ENCODE measurements around the gene TJP1. TPM values are rescaled to one million over a fixed set of nuclear protein-coding genes. Genes with fewer than 3 reads are reported as not detected.
"Not testable (repeated sequence)": the region's sequence is repeated elsewhere in the genome, so short reads cannot be mapped to it uniquely, and the experiment has no call there.

Gene TJP1
- total and polyA plus RNA-seq, 2 experiments from 2014 or later: 39.2 to 51.2 TPM

DNA sequence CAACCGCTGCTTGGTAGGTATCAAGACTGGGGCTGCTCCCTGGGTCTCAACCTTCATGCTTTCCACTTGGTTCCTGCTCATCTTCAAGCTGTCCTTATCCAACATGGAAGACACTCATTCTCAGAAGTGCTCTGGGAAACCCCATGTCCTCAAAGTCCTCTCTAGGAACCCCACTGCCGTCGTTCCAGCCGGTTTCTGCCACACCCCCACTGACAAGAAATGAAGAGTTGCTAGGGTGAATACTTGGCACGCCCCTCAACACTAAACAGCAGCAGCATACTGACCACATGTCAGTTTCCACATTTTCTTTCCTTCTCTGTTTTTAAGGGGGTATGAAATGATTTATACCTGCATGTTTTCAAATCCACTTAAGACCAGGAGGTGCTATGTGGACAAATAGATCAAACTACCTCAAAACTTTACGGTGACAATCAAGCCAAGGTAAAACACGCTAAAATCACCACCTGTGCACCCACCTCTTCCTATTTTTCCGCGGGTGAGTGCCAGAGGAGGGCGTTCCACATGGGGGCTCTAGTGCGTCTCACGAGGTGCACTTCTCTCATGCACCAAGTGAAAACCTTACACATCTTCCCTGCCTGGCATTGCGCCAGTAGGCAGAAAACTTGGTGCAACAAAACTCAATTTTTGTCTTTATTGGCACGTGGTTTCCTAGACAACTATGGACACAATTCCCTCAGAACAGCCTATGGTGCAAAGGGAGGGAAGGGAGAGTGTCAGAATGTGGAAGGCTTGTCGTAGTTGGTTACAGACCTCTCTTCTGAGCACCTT lies 125.1 kb downstream of the TJP1 start:
- Histone ChIP-seq H3K4me1 (ENCODE audit: insufficient read depth) (peaks cover 9% of the 10 kb centered on the region), H3K9me2 (ENCODE audit: insufficient read depth) (no peaks in the 10 kb centered on the region), H3K79me2 (ENCODE audit: insufficient read depth) (no peaks in the 10 kb centered on the region), H3F3A (ENCODE audit: insufficient read depth) (peaks cover 22% of the 10 kb centered on the region; the same call in 1 of the 2 replicates), H2AFZ (no peak overlapping the region), H3K27ac (no peak overlapping the region), H4K20me1 (ENCODE audit: insufficient read depth) (no peaks in the 10 kb centered on the region), H3K9me3 (ENCODE audit: low read depth) (no peaks in the 10 kb centered on the region), H3K4me3 (no peak overlapping the region), H3K4me2 (ENCODE audit: unreplicated experiment) (no peak overlapping the region), H3K36me3 (ENCODE audit: low read depth) (peaks cover 42% of the 10 kb centered on the region), H3K27me3 (replicated peaks; ENCODE audit: insufficient read depth) (no peaks in the 10 kb centered on the region), H3K9ac (no peak overlapping the region)
- TF ChIP-seq EZH2 (IDR thresholded peaks at IDR 0.05; ENCODE audit: insufficient read depth, poor library complexity, severe bottlenecking) (no peak), EZH2phosphoT487 (IDR thresholded peaks at IDR 0.05; ENCODE audit: insufficient read depth, low read depth) (no peak)
- in situ Hi-C loops (cut with MboI): no loop called here
- no peak for DNase-seq
- 84 to 88% methylated on average over 15 of the region's 15 CpGs for WGBS, 2 experiments (ENCODE audit: low coverage in 1 of 2, low lambda C conversion rate in 2 of 2, missing lambda C conversion rate in 2 of 2)

DNA sequence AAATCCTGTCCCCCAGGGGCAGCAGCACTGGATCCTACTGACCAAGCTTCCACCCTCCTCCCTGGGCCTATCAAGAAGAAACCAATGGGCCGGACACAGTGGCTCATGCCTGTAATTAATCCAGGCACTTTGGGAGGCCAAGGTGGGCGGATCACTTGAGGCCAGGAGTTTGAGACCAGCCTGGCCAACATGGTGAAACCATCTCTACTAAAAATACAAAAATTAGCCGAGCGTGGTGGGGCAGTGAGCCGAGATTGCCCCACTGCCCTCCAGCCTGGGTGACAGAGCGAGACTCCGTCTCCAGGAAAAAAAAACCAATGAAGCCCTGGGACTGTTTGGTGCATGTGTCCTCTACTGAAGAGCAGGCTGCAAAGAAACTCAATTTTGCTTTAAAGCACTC lies 125.8 kb downstream of the TJP1 start:
- H3K27ac ChIP-seq; DNase-seq; H3K27me3 ChIP-seq (replicated peaks; ENCODE audit: insufficient read depth); H3K9ac ChIP-seq; H3K4me2 ChIP-seq (ENCODE audit: unreplicated experiment); H4K20me1 ChIP-seq (ENCODE audit: insufficient read depth); H3K4me1 ChIP-seq (ENCODE audit: insufficient read depth); H3K4me3 ChIP-seq; H3K9me2 ChIP-seq (ENCODE audit: insufficient read depth); H3K79me2 ChIP-seq (ENCODE audit: insufficient read depth); H3K9me3 ChIP-seq (ENCODE audit: low read depth); H2AFZ ChIP-seq; in situ Hi-C loops (cut with MboI): not testable (repeated sequence)
- Histone ChIP-seq H3K36me3 (ENCODE audit: low read depth) (peaks cover 36% of the 10 kb centered on the region; the same call in 1 of the 2 replicates), H3F3A (ENCODE audit: insufficient read depth) (peaks cover 22% of the 10 kb centered on the region; the same call in 1 of the 2 replicates)
- 91 to 98% methylated on average over 7 of the region's 7 CpGs for WGBS, 2 experiments (ENCODE audit: low coverage in 1 of 2, low lambda C conversion rate in 2 of 2, missing lambda C conversion rate in 2 of 2)

- WGBS, 2 experiments (ENCODE audit: low coverage in 1 of 2, low lambda C conversion rate in 2 of 2, missing lambda C conversion rate in 2 of 2): 82% methylated on average over 7 of the region's 7 CpGs
- H3K9ac ChIP-seq: no peak overlapping the region
- TF ChIP-seq EZH2 (IDR thresholded peaks at IDR 0.05; ENCODE audit: insufficient read depth, poor library complexity, severe bottlenecking) (no peak), EZH2phosphoT487 (IDR thresholded peaks at IDR 0.05; ENCODE audit: insufficient read depth, low read depth) (no peak)
- H3K4me3 ChIP-seq: no peak overlapping the region
- H3K4me2 ChIP-seq (ENCODE audit: unreplicated experiment): no peak overlapping the region
- H4K20me1 ChIP-seq (ENCODE audit: insufficient read depth): no peaks in the 10 kb centered on the region
- peaks cover 27% of the 10 kb centered on the region; the same call in 1 of the 2 replicates for H3K36me3 ChIP-seq (ENCODE audit: low read depth)
- peaks cover 22% of the 10 kb centered on the region; the same call in 1 of the 2 replicates for H3F3A ChIP-seq (ENCODE audit: insufficient read depth)
- H3K27me3 ChIP-seq (replicated peaks; ENCODE audit: insufficient read depth): no peaks in the 10 kb centered on the region
- in situ Hi-C loops (cut with MboI): no loop called here
- H3K79me2 ChIP-seq (ENCODE audit: insufficient read depth): no peaks in the 10 kb centered on the region
- no peak for DNase-seq
- H3K27ac ChIP-seq: no peak overlapping the region
- H3K9me3 ChIP-seq (ENCODE audit: low read depth): no peaks in the 10 kb centered on the region
- H3K4me1 ChIP-seq (ENCODE audit: insufficient read depth): peaks cover 9% of the 10 kb centered on the region
- H2AFZ ChIP-seq: no peak overlapping the region
- H3K9me2 ChIP-seq (ENCODE audit: insufficient read depth): no peaks in the 10 kb centered on the region
Observed at GRCh38 chr15:29695489-29696167, 126.6 kb downstream of the TJP1 start.

DNA sequence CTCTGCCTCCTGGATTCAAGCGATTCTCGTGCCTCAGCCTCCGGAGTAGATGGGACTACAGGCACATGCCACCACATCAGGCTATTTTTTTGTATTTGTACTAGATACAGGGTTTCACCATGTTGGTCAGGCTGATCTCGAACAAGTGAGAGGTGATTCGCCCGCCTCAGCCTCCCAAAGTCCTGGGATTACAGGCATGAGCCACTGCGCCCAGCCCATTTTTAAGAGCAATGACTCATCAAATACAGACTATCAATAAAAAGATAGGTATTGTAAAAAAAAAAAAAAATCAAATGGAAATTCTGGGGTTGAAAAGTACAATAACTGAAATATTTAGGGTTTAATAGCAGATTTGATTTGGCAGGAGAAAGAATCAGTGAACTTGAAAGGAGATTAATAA lies 129.0 kb downstream of the TJP1 start:
- Histone ChIP-seq H3K9ac (no peak overlapping the region), H3K4me1 (ENCODE audit: insufficient read depth) (no peaks in the 10 kb centered on the region), H3K36me3 (ENCODE audit: low read depth) (peaks cover 7% of the 10 kb centered on the region; the same call in 1 of the 2 replicates), H3K4me2 (ENCODE audit: unreplicated experiment) (no peak overlapping the region), H2AFZ (no peak overlapping the region), H3K4me3 (no peak overlapping the region), H3F3A (ENCODE audit: insufficient read depth) (0 out of 2 replicates have a peak, but pooled peaks cover 14% of the 10 kb centered on the region), H3K9me3 (ENCODE audit: low read depth) (no peaks in the 10 kb centered on the region), H3K27ac (no peak overlapping the region), H3K27me3 (replicated peaks; ENCODE audit: insufficient read depth) (no peaks in the 10 kb centered on the region), H3K79me2 (ENCODE audit: insufficient read depth) (no peaks in the 10 kb centered on the region), H4K20me1 (ENCODE audit: insufficient read depth) (no peaks in the 10 kb centered on the region), H3K9me2 (ENCODE audit: insufficient read depth) (no peaks in the 10 kb centered on the region)
- in situ Hi-C loops (cut with MboI): no loop called here
- WGBS, 2 experiments (ENCODE audit: low coverage in 1 of 2, low lambda C conversion rate in 2 of 2, missing lambda C conversion rate in 2 of 2): 94 to 97% methylated on average over 7 of the region's 7 CpGs
- DNase-seq: no peak
- no peak for TF ChIP-seq EZH2phosphoT487 (IDR thresholded peaks at IDR 0.05; ENCODE audit: insufficient read depth, low read depth)
- no peak for TF ChIP-seq EZH2 (IDR thresholded peaks at IDR 0.05; ENCODE audit: insufficient read depth, poor library complexity, severe bottlenecking)

Measured in GM23248 (cell line).